Calu3 (cell line): ENCODE measurements around the gene BMI1. TPM values are rescaled to one million over a fixed set of nuclear protein-coding genes. Genes with fewer than 3 reads are reported as not detected.

Experiments used
- BruUV-seq: library from RNA; stranded (reverse); fragments of 400-500 nt; replicated peaks from 2 replicates; lab custom pipeline; 2021; lab: Mats Ljungman, UMichigan
- CTCF ChIA-PET: fragments of 300-600 bp; sonication (Branson Sonifier 250); formaldehyde crosslinking; loops from one replicate; lab custom pipeline; 2022; ENCODE audit warnings: antibody characterized with exemption; lab: Charles Lee
- DNase-seq: peaks from one replicate; pipeline ENCODE4 v3.0.0; 2022
- H3K27ac Mint-ChIP-seq: one replicate; pipeline ENCODE4 v1.8.0; 2022; ENCODE audit warnings: mixed read lengths; ENCODE audit not compliant: unreplicated experiment
- H3K27me3 Mint-ChIP-seq: one replicate; pipeline ENCODE4 v1.8.0; 2022; ENCODE audit warnings: mixed read lengths; ENCODE audit not compliant: unreplicated experiment
- H3K36me3 Mint-ChIP-seq: one replicate; pipeline ENCODE4 v1.8.0; 2022; ENCODE audit warnings: mild to moderate bottlenecking, moderate library complexity, mixed read lengths; ENCODE audit not compliant: insufficient read depth, unreplicated experiment
- H3K4me1 Mint-ChIP-seq: one replicate; pipeline ENCODE4 v1.8.0; 2022; ENCODE audit warnings: mild to moderate bottlenecking, low read depth, mixed read lengths; ENCODE audit not compliant: unreplicated experiment
- H3K4me3 Mint-ChIP-seq: one replicate; pipeline ENCODE4 v1.8.0; 2022; ENCODE audit warnings: mild to moderate bottlenecking, low read depth, moderate library complexity, mixed read lengths; ENCODE audit not compliant: unreplicated experiment
- H3K9me3 Mint-ChIP-seq: one replicate; pipeline ENCODE4 v1.8.0; 2022; ENCODE audit warnings: low read depth, mixed read lengths; ENCODE audit not compliant: unreplicated experiment
- intact Hi-C: fragments of 100-400 bp; cut with micrococcal nuclease; formaldehyde crosslinking; loops from one replicate; pipeline ENCODE4 v1.10.0; 2022; ENCODE audit not compliant: unreplicated experiment
- total RNA-seq: library from RNA; stranded (reverse); gene quantifications from 2 replicates; pipeline ENCODE4 v1.2.3, GENCODE V29; 2022
- TF ChIP-seq, protein P1 (sequence below): fragments of 200-600 bp; IDR thresholded peaks from one replicate; pipeline ENCODE4 v1.8.0; 2022; ENCODE audit warnings: antibody characterized with exemption; ENCODE audit not compliant: unreplicated experiment

BMI1 gene
- total RNA-seq, 1 experiment from 2014 or later: 41.6 TPM

DNA sequence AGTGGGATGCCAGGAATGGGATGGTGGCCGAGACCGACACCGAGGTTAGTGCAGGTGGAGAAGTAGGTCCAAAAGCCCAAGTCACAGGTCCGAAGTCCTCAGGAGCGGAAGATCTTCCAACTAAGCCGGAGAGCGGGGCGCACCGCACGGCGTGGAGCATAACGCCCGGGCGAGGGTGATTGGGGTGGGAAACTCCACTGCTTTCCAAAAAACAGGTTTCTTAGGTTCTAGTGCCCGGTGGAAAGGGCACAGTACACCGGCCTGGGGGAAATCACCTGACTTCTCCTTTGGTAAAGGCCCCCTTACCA is 13.0 kb downstream of the BMI1 start:
- no peak for DNase-seq
- BruUV-seq: no TSS peak
- Mint-ChIP-seq H3K9me3 (no peaks in the 10 kb centered on the region), H3K4me1 (no peaks in the 10 kb centered on the region), H3K27ac (no peak overlapping the region), H3K4me3 (no peak overlapping the region), H3K27me3 (peaks cover 13% of the 10 kb centered on the region), H3K36me3 (peaks cover 7% of the 10 kb centered on the region)
- TF ChIP-seq, protein P1, sequence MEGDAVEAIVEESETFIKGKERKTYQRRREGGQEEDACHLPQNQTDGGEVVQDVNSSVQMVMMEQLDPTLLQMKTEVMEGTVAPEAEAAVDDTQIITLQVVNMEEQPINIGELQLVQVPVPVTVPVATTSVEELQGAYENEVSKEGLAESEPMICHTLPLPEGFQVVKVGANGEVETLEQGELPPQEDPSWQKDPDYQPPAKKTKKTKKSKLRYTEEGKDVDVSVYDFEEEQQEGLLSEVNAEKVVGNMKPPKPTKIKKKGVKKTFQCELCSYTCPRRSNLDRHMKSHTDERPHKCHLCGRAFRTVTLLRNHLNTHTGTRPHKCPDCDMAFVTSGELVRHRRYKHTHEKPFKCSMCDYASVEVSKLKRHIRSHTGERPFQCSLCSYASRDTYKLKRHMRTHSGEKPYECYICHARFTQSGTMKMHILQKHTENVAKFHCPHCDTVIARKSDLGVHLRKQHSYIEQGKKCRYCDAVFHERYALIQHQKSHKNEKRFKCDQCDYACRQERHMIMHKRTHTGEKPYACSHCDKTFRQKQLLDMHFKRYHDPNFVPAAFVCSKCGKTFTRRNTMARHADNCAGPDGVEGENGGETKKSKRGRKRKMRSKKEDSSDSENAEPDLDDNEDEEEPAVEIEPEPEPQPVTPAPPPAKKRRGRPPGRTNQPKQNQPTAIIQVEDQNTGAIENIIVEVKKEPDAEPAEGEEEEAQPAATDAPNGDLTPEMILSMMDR: no peak
- CTCF ChIA-PET: no interaction called here
- intact Hi-C loops: no loop called here

DNA sequence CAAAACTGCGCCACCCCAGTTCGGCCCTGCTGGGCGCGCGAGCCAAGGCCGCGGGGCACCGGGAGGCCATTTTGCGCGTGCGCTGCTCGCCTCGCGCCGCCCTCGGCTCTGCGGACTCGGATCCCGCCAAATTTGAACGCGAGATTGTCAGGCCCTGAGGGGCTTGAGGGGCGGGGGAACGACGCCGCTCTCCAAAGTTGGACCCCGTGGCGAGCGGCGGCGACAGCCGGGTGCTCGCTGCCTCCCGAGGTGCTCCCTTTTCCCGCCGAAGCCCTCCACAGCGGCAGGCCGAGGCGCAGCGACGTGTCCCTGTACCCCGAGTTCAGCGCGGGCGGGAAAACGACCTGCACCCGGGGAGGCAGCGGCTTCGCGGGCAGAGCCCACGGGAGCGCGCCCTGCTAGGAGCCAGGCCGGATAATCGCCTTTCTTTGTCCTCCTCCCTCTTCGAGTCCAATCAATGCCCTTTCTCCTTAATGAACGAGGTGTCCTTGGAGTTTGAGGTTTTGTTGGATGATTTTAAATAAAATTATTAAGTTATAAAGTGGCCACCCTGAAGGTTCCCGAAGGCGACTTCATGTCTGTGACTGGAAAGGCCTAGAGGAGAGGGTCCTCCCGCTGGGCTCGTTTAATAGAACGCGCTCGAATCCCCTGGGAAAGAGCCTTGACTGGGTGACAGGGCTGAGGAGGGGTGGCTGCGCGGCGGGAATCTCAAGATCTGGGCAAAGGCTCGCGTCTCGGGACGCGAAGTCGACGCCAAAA is 13.7 kb downstream of the BMI1 start:
- Mint-ChIP-seq H3K4me3 (peak overlapping the region; percentile 64), H3K36me3 (peaks cover under 1% of the 10 kb centered on the region), H3K27ac (no peak overlapping the region), H3K4me1 (no peaks in the 10 kb centered on the region), H3K27me3 (peaks cover 13% of the 10 kb centered on the region), H3K9me3 (no peaks in the 10 kb centered on the region)
- CTCF ChIA-PET: no interaction called here
- TF ChIP-seq, protein P1: no peak
- intact Hi-C loops: no loop called here
- no TSS peak for BruUV-seq
- DNase-seq: no peak

DNA sequence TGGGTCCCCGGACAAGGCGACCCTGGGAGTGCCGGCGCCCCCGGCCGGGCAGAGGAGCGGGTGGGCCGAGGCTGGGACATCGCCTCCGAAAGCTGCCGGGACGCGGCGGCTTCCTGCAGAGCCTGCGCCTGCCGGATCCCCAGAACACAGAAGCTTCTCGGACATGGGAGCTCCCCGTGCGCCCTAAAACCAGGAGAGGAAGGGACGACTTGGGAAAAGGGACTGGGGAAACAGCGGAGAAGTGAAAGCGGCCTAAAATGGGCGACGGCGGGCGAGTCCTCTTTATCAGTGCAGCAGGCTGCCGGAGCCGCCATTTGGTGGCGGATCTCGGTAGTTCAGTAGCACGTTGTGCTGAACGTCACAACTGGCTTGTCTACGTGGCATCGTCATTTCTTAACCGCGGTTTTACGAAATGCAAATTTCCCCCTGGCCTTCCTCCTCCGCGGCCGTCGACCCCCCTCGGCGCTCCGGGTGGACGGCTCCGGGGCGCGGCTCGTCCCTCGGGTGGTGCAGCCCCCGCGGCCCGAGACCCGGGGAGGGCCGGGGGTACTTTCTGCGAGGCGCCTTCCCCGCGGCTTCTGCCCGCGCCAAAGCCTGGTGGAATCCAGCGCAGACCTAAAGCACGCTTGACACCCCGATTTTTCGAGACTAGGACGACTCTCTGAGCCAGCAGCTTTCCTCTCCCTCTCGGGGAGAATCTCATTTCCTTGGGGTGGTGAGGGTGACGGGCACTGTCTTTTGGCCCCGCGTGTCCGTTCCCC is 14.5 kb downstream of the BMI1 start:
- H3K36me3 Mint-ChIP-seq: peaks cover 6% of the 10 kb centered on the region
- no TSS peak for BruUV-seq
- H3K4me3 Mint-ChIP-seq: peak overlapping the region; percentile 64
- H3K27me3 Mint-ChIP-seq: peaks cover 13% of the 10 kb centered on the region
- TF ChIP-seq, protein P1: no peak
- intact Hi-C loops: no loop called here
- no peaks in the 10 kb centered on the region for H3K4me1 Mint-ChIP-seq
- DNase-seq: peak; percentile 16
- H3K9me3 Mint-ChIP-seq: no peaks in the 10 kb centered on the region
- H3K27ac Mint-ChIP-seq: no peak overlapping the region
- CTCF ChIA-PET: no interaction called here

DNA sequence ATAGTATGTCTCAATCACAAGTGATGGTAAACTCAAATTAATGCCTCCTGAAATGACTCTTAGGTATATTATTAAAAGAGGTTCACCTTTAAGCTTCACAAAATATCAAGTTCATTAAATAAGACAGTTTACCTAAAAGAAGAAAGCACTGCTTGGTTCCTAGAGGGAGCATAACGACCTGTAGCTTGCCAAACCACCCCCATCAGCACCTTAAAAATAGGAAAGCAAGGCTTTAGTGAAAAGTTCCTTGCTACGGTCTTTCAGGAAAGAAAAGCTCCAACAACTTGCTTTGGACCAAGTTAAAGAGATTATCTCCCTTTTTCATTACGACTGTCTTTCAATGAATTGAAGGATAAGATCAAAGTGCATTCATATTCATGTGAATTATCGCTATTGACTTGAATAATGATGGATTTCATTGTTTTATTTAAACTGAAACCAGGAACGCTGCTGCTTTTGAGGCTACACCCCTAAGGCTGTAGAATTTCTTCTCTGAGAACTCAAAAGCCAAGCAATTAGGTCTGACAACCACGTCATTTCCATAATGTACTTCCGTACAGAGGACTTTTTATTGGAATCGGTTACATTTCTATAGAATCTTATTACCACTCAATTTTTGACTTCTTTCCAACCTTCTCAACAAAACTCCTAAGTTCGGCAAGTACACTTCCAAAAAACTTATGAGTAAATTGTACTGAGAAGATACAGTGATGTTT is 17.4 kb downstream of the BMI1 start:
- Mint-ChIP-seq H3K9me3 (no peaks in the 10 kb centered on the region), H3K27ac (no peak overlapping the region), H3K27me3 (peaks cover 39% of the 10 kb centered on the region), H3K36me3 (peaks cover 14% of the 10 kb centered on the region), H3K4me1 (no peaks in the 10 kb centered on the region), H3K4me3 (no peak overlapping the region)
- DNase-seq: no peak
- BruUV-seq: no TSS peak
- intact Hi-C loops: no loop called here
- TF ChIP-seq, protein P1: no peak
- CTCF ChIA-PET: interaction anchor here (0.5 kb wide), 1 partner anchor 467 kb away, joined by 3 read pairs; no protein-coding TSS in a partner anchor
